ENCODE results near the gene DDX56. TPM values are rescaled to one million over a fixed set of nuclear protein-coding genes. Genes with fewer than 3 reads are reported as not detected.
"Not testable (repeated sequence)": the region's sequence is repeated elsewhere in the genome, so short reads cannot be mapped to it uniquely, and the experiment has no call there.

The DDX56 gene
- total RNA-seq, 6 experiments from 2014 or later, result 62.2 to 81.9 (median 70.1) TPM

DNA sequence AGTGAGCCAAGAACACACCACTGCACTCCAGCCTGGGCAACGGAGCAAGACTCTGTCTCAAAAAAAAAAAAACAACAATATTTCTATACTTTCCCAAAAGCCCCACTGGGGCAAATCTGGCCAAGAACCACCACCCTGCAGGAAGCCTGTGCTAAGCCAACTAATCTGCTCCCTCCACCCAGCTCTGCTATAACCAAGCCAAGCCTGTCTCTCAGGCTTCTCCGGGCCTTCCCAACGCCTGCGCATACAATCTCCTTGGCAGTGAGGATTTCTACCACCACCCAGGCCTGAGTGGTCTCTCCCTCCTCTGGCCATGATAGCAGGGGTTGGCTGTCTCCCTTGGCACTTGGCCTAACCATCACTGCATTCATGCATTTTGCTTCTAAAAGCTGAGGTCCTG, 14.2 kb downstream of the DDX56 start:
- Mint-ChIP-seq H3K27ac (no peak overlapping the region), H3K4me3 (no peak overlapping the region), H3K4me1 (ENCODE audit: low read depth) (peaks cover 14% of the 10 kb centered on the region), H3K36me3 (ENCODE audit: low read depth) (peaks cover 5% of the 10 kb centered on the region; the same call in 1 of the 2 replicates), H3K27me3 (ENCODE audit: insufficient read depth) (peaks cover 14% of the 10 kb centered on the region), H3K9me3 (no peaks in the 10 kb centered on the region)
- DNase-seq, result no peak
- TF ChIP-seq, protein P1, sequence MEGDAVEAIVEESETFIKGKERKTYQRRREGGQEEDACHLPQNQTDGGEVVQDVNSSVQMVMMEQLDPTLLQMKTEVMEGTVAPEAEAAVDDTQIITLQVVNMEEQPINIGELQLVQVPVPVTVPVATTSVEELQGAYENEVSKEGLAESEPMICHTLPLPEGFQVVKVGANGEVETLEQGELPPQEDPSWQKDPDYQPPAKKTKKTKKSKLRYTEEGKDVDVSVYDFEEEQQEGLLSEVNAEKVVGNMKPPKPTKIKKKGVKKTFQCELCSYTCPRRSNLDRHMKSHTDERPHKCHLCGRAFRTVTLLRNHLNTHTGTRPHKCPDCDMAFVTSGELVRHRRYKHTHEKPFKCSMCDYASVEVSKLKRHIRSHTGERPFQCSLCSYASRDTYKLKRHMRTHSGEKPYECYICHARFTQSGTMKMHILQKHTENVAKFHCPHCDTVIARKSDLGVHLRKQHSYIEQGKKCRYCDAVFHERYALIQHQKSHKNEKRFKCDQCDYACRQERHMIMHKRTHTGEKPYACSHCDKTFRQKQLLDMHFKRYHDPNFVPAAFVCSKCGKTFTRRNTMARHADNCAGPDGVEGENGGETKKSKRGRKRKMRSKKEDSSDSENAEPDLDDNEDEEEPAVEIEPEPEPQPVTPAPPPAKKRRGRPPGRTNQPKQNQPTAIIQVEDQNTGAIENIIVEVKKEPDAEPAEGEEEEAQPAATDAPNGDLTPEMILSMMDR (IDR thresholded peaks at IDR 0.05), result no peak

DNA sequence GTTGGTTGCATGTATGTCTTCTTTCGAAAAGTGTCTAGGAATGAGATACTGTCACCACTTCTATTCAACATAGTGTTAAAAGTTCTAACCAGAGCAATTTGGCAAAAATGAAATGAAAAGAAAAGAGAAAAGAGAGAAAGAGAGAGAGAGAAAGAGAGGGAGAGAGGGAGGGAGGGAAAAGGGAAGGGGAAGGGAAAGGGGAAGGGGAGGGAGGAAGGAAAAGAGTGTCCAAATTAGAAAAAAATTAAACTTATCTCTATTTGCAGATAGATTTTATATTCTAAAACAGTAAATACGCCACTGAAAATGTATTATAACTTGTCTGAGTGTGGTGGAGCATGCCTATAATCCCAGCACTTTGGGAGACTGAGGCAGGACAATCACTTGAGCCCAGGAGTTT, 16.2 kb downstream of the DDX56 start:
- Mint-ChIP-seq H3K4me1 (ENCODE audit: low read depth) (peaks cover 7% of the 10 kb centered on the region), H3K36me3 (ENCODE audit: low read depth) (no peaks in the 10 kb centered on the region), H3K27me3 (ENCODE audit: insufficient read depth) (peaks cover 23% of the 10 kb centered on the region), H3K4me3 (no peak overlapping the region), H3K9me3 (no peaks in the 10 kb centered on the region), H3K27ac (no peak overlapping the region)
- TF ChIP-seq, protein P1 (IDR thresholded peaks at IDR 0.05), result no peak
- DNase-seq, result no peak

DNA sequence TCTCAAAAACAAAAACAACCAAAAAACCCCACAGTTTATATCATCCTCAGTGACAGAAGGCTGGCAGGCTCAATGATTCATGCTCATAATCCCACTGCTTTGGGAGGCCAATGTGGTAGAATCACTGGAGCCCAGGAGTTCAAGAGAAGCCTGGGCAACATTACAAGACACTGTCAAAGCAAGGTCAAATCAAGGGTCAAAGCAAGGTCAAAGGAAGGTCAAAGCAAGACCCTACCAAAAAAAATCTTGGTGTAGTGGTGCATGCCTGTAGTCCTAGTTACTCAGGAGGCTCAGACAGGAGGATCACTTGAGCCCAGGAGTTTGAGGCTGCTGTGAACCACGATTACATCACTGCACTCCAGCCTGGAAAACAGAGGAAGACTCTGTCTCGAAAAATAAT, 18.4 kb downstream of the DDX56 start:
- Mint-ChIP-seq H3K36me3 (ENCODE audit: low read depth) (no peaks in the 10 kb centered on the region), H3K27me3 (ENCODE audit: insufficient read depth) (peaks cover 23% of the 10 kb centered on the region), H3K9me3 (no peaks in the 10 kb centered on the region), H3K4me1 (ENCODE audit: low read depth) (no peaks in the 10 kb centered on the region), H3K4me3 (no peak overlapping the region), H3K27ac (no peak overlapping the region)
- TF ChIP-seq, protein P1 (IDR thresholded peaks at IDR 0.05), result no peak
- DNase-seq, result no peak

DNA sequence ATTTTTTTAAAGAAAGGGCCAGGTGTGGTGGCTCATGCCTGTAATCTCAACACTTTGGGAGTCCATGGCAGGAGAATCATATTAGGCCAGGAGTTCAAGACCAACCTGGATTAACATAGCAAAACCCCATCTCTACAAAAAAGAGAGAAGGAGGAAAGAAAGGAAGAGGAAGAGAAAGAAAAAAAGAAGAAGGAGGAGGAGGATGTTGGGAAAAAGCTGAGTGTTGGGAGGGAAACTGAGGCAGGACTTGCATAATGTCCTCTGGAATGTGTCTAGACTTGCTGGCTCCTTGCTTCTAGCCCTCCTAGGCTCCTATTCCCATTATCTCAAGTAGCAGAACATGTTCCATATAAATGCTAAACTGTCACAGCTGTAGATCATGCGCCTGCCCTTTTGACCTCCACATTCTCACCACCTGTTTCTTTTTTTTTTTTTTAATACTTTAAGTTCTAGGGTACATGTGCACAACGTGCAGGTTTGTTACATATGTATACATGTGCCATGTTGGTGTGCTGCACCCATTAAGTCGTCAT, 21.2 kb downstream of the DDX56 start:
- not testable (repeated sequence) for H3K27ac Mint-ChIP-seq; DNase-seq; H3K9me3 Mint-ChIP-seq; H3K4me3 Mint-ChIP-seq; H3K4me1 Mint-ChIP-seq (ENCODE audit: low read depth); H3K36me3 Mint-ChIP-seq (ENCODE audit: low read depth)
- peaks cover 25% of the 10 kb centered on the region for H3K27me3 Mint-ChIP-seq (ENCODE audit: insufficient read depth)

DNA sequence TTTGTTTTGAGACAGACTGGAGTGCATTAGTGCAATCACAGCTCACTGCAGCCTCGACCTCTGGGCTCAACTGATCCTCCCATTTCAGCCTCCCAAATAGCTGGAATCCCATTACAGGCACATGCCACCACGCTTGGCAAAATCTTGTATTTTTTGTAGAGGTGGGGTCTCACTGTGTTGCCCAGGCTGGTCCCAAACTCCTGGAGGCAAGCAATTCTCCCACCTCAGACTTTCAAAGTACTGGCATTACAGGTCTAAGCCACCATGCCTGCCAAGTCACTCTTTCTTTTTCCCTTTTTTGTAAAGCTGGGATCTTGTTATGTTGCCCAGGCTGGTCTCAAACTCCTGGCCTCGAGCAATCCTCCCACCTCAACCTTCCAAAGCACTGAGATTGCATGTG, 24.3 kb downstream of the DDX56 start:
- no peaks in the 10 kb centered on the region for H3K9me3 Mint-ChIP-seq
- no peak overlapping the region for H3K27ac Mint-ChIP-seq
- H3K27me3 Mint-ChIP-seq (ENCODE audit: insufficient read depth), result peaks cover 25% of the 10 kb centered on the region
- TF ChIP-seq, protein P1 (IDR thresholded peaks at IDR 0.05), result no peak
- no peak overlapping the region for H3K4me3 Mint-ChIP-seq
- DNase-seq, result no peak
- no peaks in the 10 kb centered on the region for H3K36me3 Mint-ChIP-seq (ENCODE audit: low read depth)
- H3K4me1 Mint-ChIP-seq (ENCODE audit: low read depth), result peaks cover 6% of the 10 kb centered on the region; the same call in 1 of the 2 replicates

DNA sequence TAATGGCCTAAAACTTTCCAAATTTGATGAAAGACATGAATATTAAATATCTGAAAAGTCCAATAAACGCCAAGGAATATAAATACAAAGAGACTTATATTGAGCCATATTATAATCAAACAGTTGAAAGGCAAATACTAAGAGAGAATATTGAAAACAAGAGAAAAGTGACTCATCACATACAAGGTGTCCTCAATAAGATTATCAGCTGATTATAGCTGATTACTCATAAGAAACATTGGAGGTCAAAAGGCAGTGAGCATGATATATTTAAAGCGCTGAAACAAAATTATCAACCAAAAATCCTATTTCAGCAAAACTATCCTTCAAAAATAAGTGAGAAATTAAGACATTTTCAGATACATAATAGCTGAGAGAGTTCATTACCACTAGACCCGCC, 24.8 kb downstream of the DDX56 start:
- Mint-ChIP-seq H3K4me1 (ENCODE audit: low read depth) (peaks cover 10% of the 10 kb centered on the region), H3K9me3 (no peaks in the 10 kb centered on the region), H3K36me3 (ENCODE audit: low read depth) (no peaks in the 10 kb centered on the region), H3K27ac (no peak overlapping the region), H3K27me3 (ENCODE audit: insufficient read depth) (peaks cover 21% of the 10 kb centered on the region), H3K4me3 (no peak overlapping the region)
- DNase-seq, result no peak
- TF ChIP-seq, protein P1 (IDR thresholded peaks at IDR 0.05), result no peak

Measured in HFFc6 (cell line).